CD4-positive, alpha-beta T cell (primary cell): ENCODE measurements around the gene HEATR5A. TPM values are rescaled to one million over a fixed set of nuclear protein-coding genes. Genes with fewer than 3 reads are reported as not detected.

ENCODE experiments used
- ATAC-seq: fragments of 200-7000 bp; cut with Tn5 transposase; one replicate; pipeline ENCODE4 v1.10.0; 2022; ENCODE audit warnings: mild to moderate bottlenecking; ENCODE audit not compliant: poor library complexity
- CTCF ChIA-PET: fragments of 350-600 bp; sonication (Branson Sonifier 250); formaldehyde crosslinking; loops from one replicate; lab custom pipeline; 2021; ENCODE audit warnings: antibody characterized with exemption, inconsistent platforms; lab: Charles Lee
- POLR2A ChIA-PET: fragments of 350-600 bp; sonication (Branson Sonifier 250); formaldehyde crosslinking; loops from one replicate; lab custom pipeline; 2021; ENCODE audit warnings: antibody characterized with exemption, inconsistent platforms; lab: Charles Lee
- DNase-seq, 14 experiments: peaks; one replicate each; pipeline ENCODE4 v3.0.0-alpha.2; 2013 to 2020; ENCODE audit warnings: mixed read lengths in 2 of 14
- H3K27ac ChIP-seq, 2 donors: one replicate each; pipeline versions ENCODE4 v1.5.1 to v1.7.0; 2013; ENCODE audit warnings: low read length in 2 of 2, low read depth in 1 of 2, mild to moderate bottlenecking in 1 of 2
- H3K27me3 ChIP-seq, 2 experiments: 1 replicate in 1 of 2; 2 replicates in 1 of 2; pipeline versions ENCODE4 v1.6.1 to v1.7.0; 2013; ENCODE audit warnings: low read length in 2 of 2, control low read depth in 1 of 2, mild to moderate bottlenecking in 1 of 2, moderate library complexity in 1 of 2; ENCODE audit not compliant: insufficient read depth in 2 of 2, control insufficient read depth in 1 of 2
- H3K36me3 ChIP-seq: one replicate; pipeline ENCODE4 v1.6.1; 2013; ENCODE audit warnings: low read length, control low read depth; ENCODE audit not compliant: insufficient read depth
- H3K4me1 ChIP-seq: one replicate; pipeline ENCODE4 v1.6.1; 2013; ENCODE audit warnings: low read length, control low read depth; ENCODE audit not compliant: insufficient read depth
- H3K4me3 ChIP-seq: one replicate; pipeline ENCODE4 v1.5.1; 2013; ENCODE audit warnings: mild to moderate bottlenecking, low read length, moderate library complexity
- H3K9me3 ChIP-seq, 2 experiments: 1 replicate in 1 of 2; 2 replicates in 1 of 2; pipeline versions ENCODE4 v1.6.1 to v1.7.0; 2013; ENCODE audit warnings: low read length in 2 of 2, mild to moderate bottlenecking in 2 of 2, control low read depth in 1 of 2, moderate library complexity in 1 of 2; ENCODE audit not compliant: control insufficient read depth in 1 of 2, insufficient read depth in 1 of 2
- H3K27ac Mint-ChIP-seq: one replicate; pipeline ENCODE4 v1.8.0; 2020; ENCODE audit warnings: mixed read lengths
- H3K27me3 Mint-ChIP-seq: one replicate; pipeline ENCODE4 v1.8.0; 2021; ENCODE audit warnings: mixed read lengths
- H3K36me3 Mint-ChIP-seq: one replicate; pipeline ENCODE4 v1.8.0; 2021; ENCODE audit warnings: low read depth, mixed read lengths
- H3K4me1 Mint-ChIP-seq: one replicate; pipeline ENCODE4 v1.8.0; 2021; ENCODE audit warnings: low read depth, mixed read lengths
- H3K4me3 Mint-ChIP-seq: one replicate; pipeline ENCODE4 v1.8.0; 2020; ENCODE audit warnings: mild to moderate bottlenecking, mixed read lengths
- H3K9me3 Mint-ChIP-seq: one replicate; pipeline ENCODE4 v1.8.0; 2020; ENCODE audit warnings: mixed read lengths
- CTCF ChIP-seq: fragments of 200-600 bp; IDR thresholded peaks from one replicate; pipeline ENCODE4 v1.8.0; 2022; ENCODE audit warnings: antibody characterized with exemption, mild to moderate bottlenecking
- intact Hi-C, 2 experiments: fragments of 100-400 bp; cut with DNase I in 1 of 2; cut with micrococcal nuclease in 1 of 2; formaldehyde crosslinking; loops; one replicate each; pipeline versions ENCODE4 v1.15.1 to v1.9.0; 2023 to 2025; cut with DNase I, micrococcal nuclease
- total RNA-seq, 174 experiments: library from RNA in 2 of 174; stranded (reverse) in 2 of 174; gene quantifications; one replicate each; pipeline ENCODE4 v1.2.3 and lab custom pipeline; 2021 to 2026

HEATR5A gene
- total RNA-seq, 2 experiments from 2014 or later = 5.2 to 5.5 TPM

GRCh38 chr14:31403707-31404106 is 16.6 kb downstream of the HEATR5A start:
- Histone ChIP-seq H3K4me3 (no peak overlapping the region), H3K4me1 (no peaks in the 10 kb centered on the region), H3K27ac (no peak overlapping the region), H3K27me3 (no peaks in the 10 kb centered on the region), H3K36me3 (peaks cover 8% of the 10 kb centered on the region), H3K9me3 (no peaks in the 10 kb centered on the region)
- Mint-ChIP-seq H3K27ac (no peak overlapping the region), H3K4me3 (no peak overlapping the region), H3K9me3 (no peaks in the 10 kb centered on the region), H3K36me3 (peaks cover 32% of the 10 kb centered on the region), H3K27me3 (no peaks in the 10 kb centered on the region), H3K4me1 (no peaks in the 10 kb centered on the region)
- ChIA-PET CTCF (no interaction called here), POLR2A (no interaction called here)
- DNase-seq (no peak), ATAC-seq (no peak)
- no peak for TF ChIP-seq CTCF
- intact Hi-C loops = no loop called here

GRCh38 chr14:31402764-31403439 is 17.4 kb downstream of the HEATR5A start:
- no peaks in the 10 kb centered on the region for H3K27me3 ChIP-seq
- no peaks in the 10 kb centered on the region for H3K9me3 Mint-ChIP-seq
- no peak for ATAC-seq
- peaks cover 8% of the 10 kb centered on the region for H3K36me3 ChIP-seq
- ChIA-PET CTCF (interaction anchor here (1.4 kb wide), 1 partner anchor 20 kb away, joined by 3 read pairs; no protein-coding TSS in a partner anchor), POLR2A (no interaction called here)
- H3K9me3 ChIP-seq = no peaks in the 10 kb centered on the region
- H3K4me1 ChIP-seq = no peaks in the 10 kb centered on the region
- H3K36me3 Mint-ChIP-seq = peaks cover 37% of the 10 kb centered on the region
- DNase-seq = no peak
- intact Hi-C loops = no loop called here
- no peak overlapping the region for H3K27ac Mint-ChIP-seq
- H3K4me3 Mint-ChIP-seq = no peak overlapping the region
- no peak overlapping the region for H3K4me3 ChIP-seq
- no peak for TF ChIP-seq CTCF
- H3K4me1 Mint-ChIP-seq = no peaks in the 10 kb centered on the region
- no peaks in the 10 kb centered on the region for H3K27me3 Mint-ChIP-seq
- no peak overlapping the region for H3K27ac ChIP-seq

GRCh38 chr14:31401369-31401932 is 18.9 kb downstream of the HEATR5A start:
- Histone ChIP-seq H3K4me3 (no peak overlapping the region), H3K4me1 (no peaks in the 10 kb centered on the region), H3K9me3 (no peaks in the 10 kb centered on the region), H3K27me3 (no peaks in the 10 kb centered on the region), H3K36me3 (peaks cover 8% of the 10 kb centered on the region), H3K27ac (no peak overlapping the region)
- ChIA-PET CTCF (interaction anchor here (1.4 kb wide), 1 partner anchor 18 kb away, joined by 3 read pairs; no protein-coding TSS in a partner anchor), POLR2A (no interaction called here)
- ATAC-seq (no peak), DNase-seq (no peak)
- no peaks in the 10 kb centered on the region for H3K27me3 Mint-ChIP-seq
- no peak overlapping the region for H3K27ac Mint-ChIP-seq
- intact Hi-C loops = no loop called here
- no peak overlapping the region for H3K4me3 Mint-ChIP-seq
- no peaks in the 10 kb centered on the region for H3K4me1 Mint-ChIP-seq
- peaks cover 38% of the 10 kb centered on the region for H3K36me3 Mint-ChIP-seq
- H3K9me3 Mint-ChIP-seq = no peaks in the 10 kb centered on the region
- TF ChIP-seq CTCF = no peak
